H9 (cell line): ENCODE results near the gene LRP1B. TPM values are rescaled to one million over a fixed set of nuclear protein-coding genes. Genes with fewer than 3 reads are reported as not detected.

Source experiments
- DNase-seq: peaks from one replicate; pipeline ENCODE4 v3.0.0-alpha.2; 2017
- H2AFZ ChIP-seq: one replicate; pipeline ENCODE4 v1.6.1; 2013; ENCODE audit warnings: mild to moderate bottlenecking, low read length, control low read depth, moderate library complexity
- H2AK5ac ChIP-seq: 2 replicates; pipeline ENCODE4 v1.6.1; 2013; ENCODE audit warnings: low read length, control low read depth, mixed read lengths; ENCODE audit not compliant: insufficient read length
- H2BK120ac ChIP-seq: one replicate; pipeline ENCODE4 v1.6.1; 2013; ENCODE audit warnings: low read depth, mild to moderate bottlenecking, low read length, control low read depth, inconsistent platforms; ENCODE audit not compliant: poor library complexity, severe bottlenecking
- H2BK12ac ChIP-seq: 2 replicates; pipeline ENCODE4 v1.6.1; 2013; ENCODE audit warnings: low read length, control low read depth, mixed read lengths, low read depth; ENCODE audit not compliant: insufficient read length
- H2BK15ac ChIP-seq: 2 replicates; pipeline ENCODE4 v1.6.1; 2013; ENCODE audit warnings: low read depth, low read length, control low read depth
- H2BK20ac ChIP-seq: one replicate; pipeline ENCODE4 v1.6.1; 2013; ENCODE audit warnings: low read depth, mild to moderate bottlenecking, low read length, control low read depth, inconsistent platforms; ENCODE audit not compliant: poor library complexity, severe bottlenecking
- H2BK5ac ChIP-seq: 2 replicates; pipeline ENCODE4 v1.6.1; 2013; ENCODE audit warnings: low read length, control low read depth, mixed read lengths; ENCODE audit not compliant: insufficient read length
- H3K14ac ChIP-seq: 2 replicates; pipeline ENCODE4 v1.6.1; 2013; ENCODE audit warnings: low read length, control low read depth; ENCODE audit not compliant: insufficient read depth
- H3K18ac ChIP-seq: 2 replicates; pipeline ENCODE4 v1.6.1; 2013; ENCODE audit warnings: low read depth, mild to moderate bottlenecking, mixed read lengths, low read length, control low read depth; ENCODE audit not compliant: insufficient read length
- H3K23ac ChIP-seq: 2 replicates; pipeline ENCODE4 v1.6.1; 2013; ENCODE audit warnings: low read length, control low read depth, mixed read lengths, low read depth; ENCODE audit not compliant: insufficient read length
- H3K23me2 ChIP-seq: 2 replicates; pipeline ENCODE4 v1.6.1; 2013; ENCODE audit warnings: low read depth, mild to moderate bottlenecking, mixed read lengths, low read length, control low read depth; ENCODE audit not compliant: insufficient read length, poor library complexity, severe bottlenecking
- H3K27ac ChIP-seq: 2 replicates; pipeline ENCODE4 v1.5.1; 2013; ENCODE audit warnings: low read length, control low read depth, mixed read lengths, low read depth; ENCODE audit not compliant: insufficient read length
- H3K27me3 ChIP-seq: 2 replicates; pipeline ENCODE4 v1.6.1; 2013; ENCODE audit warnings: low read length, control low read depth, inconsistent platforms; ENCODE audit not compliant: insufficient read depth
- H3K4ac ChIP-seq: 2 replicates; pipeline ENCODE4 v1.6.1; 2013; ENCODE audit warnings: low read depth, mild to moderate bottlenecking, control low read depth, inconsistent platforms, low read length, moderate library complexity
- H3K4me1 ChIP-seq: 2 replicates; pipeline ENCODE4 v1.6.1; 2013; ENCODE audit warnings: low read length, control low read depth, inconsistent platforms; ENCODE audit not compliant: insufficient read depth
- H3K4me2 ChIP-seq: 2 replicates; pipeline ENCODE4 v1.6.1; 2013; ENCODE audit warnings: low read length, control low read depth, mixed read lengths; ENCODE audit not compliant: insufficient read length, insufficient read depth
- H3K56ac ChIP-seq: 2 replicates; pipeline ENCODE4 v1.6.1; 2013; ENCODE audit warnings: low read depth, mild to moderate bottlenecking, mixed read lengths, low read length, control low read depth; ENCODE audit not compliant: insufficient read length
- H3K79me1 ChIP-seq: 2 replicates; pipeline ENCODE4 v1.6.1; 2013; ENCODE audit warnings: low read depth, mild to moderate bottlenecking, moderate library complexity, low read length, control low read depth, inconsistent platforms; ENCODE audit not compliant: insufficient read depth, poor library complexity, severe bottlenecking
- H3K79me2 ChIP-seq: 2 replicates; pipeline ENCODE4 v1.6.1; 2013; ENCODE audit warnings: low read length, control low read depth, inconsistent platforms; ENCODE audit not compliant: insufficient read depth
- H3K9ac ChIP-seq: 2 replicates; pipeline ENCODE4 v1.6.1; 2013; ENCODE audit warnings: low read length, control low read depth, mixed read lengths; ENCODE audit not compliant: insufficient read length; ENCODE audit errors: extremely low read depth
- H3K9me3 ChIP-seq: one replicate; pipeline ENCODE4 v1.6.1; 2013; ENCODE audit warnings: low read depth, low read length, inconsistent platforms; ENCODE audit not compliant: control insufficient read depth
- H3T11ph ChIP-seq: one replicate; pipeline ENCODE4 v1.6.1; 2013; ENCODE audit warnings: mild to moderate bottlenecking, low read length, control low read depth, inconsistent platforms
- H4K20me1 ChIP-seq: one replicate; pipeline ENCODE4 v1.6.1; 2013; ENCODE audit not compliant: control insufficient read depth, insufficient read length, insufficient read depth
- H4K5ac ChIP-seq: 2 replicates; pipeline ENCODE4 v1.6.1; 2013; ENCODE audit warnings: low read depth, mild to moderate bottlenecking, mixed read lengths, low read length, control low read depth; ENCODE audit not compliant: insufficient read length
- H4K8ac ChIP-seq: replicated peaks from 2 replicates; pipeline ENCODE4 v1.6.1; 2013; ENCODE audit warnings: low read length, control low read depth, mixed read lengths, low read depth; ENCODE audit not compliant: insufficient read length
- H4K91ac ChIP-seq: 2 replicates; pipeline ENCODE4 v1.6.1; 2013; ENCODE audit warnings: low read depth, mild to moderate bottlenecking, moderate library complexity, mixed read lengths, low read length, control low read depth; ENCODE audit not compliant: insufficient read length
- H3K27ac Mint-ChIP-seq, 3 experiments: 2 replicates in 2 of 3; 3 replicates in 1 of 3; pipeline ENCODE4 v1.8.0; 2020 to 2021; ENCODE audit warnings: mixed read lengths in 3 of 3, mild to moderate bottlenecking in 1 of 3, moderate library complexity in 1 of 3
- H3K27me3 Mint-ChIP-seq: 2 replicates; pipeline ENCODE4 v1.8.0; 2021; ENCODE audit warnings: low read depth, mild to moderate bottlenecking, moderate library complexity, mixed read lengths
- H3K36me3 Mint-ChIP-seq, 3 experiments: 2 replicates in 2 of 3; 3 replicates in 1 of 3; pipeline ENCODE4 v1.8.0; 2020 to 2021; ENCODE audit warnings: low read depth in 3 of 3, mixed read lengths in 3 of 3; ENCODE audit not compliant: insufficient read depth in 1 of 3
- H3K4me1 Mint-ChIP-seq, 2 experiments: 2 replicates each; pipeline ENCODE4 v1.8.0; 2020; ENCODE audit warnings: mixed read lengths in 2 of 2
- H3K4me3 Mint-ChIP-seq, 2 experiments: 2 replicates in 1 of 2; 3 replicates in 1 of 2; pipeline ENCODE4 v1.8.0; 2020 to 2021; ENCODE audit warnings: mild to moderate bottlenecking in 2 of 2, mixed read lengths in 2 of 2, moderate library complexity in 1 of 2
- H3K9me3 Mint-ChIP-seq, 2 experiments: 2 replicates in 1 of 2; 3 replicates in 1 of 2; pipeline ENCODE4 v1.8.0; 2020; ENCODE audit warnings: mild to moderate bottlenecking in 2 of 2, mixed read lengths in 2 of 2, moderate library complexity in 1 of 2
- total RNA-seq: library from RNA; stranded (reverse); gene quantifications from 2 replicates; pipeline ENCODE4 v1.2.1, GENCODE V29; 2021
- TF ChIP-seq, protein P1 (sequence below): fragments of 200-600 bp; sonication (generic); conservative IDR thresholded peaks from 3 replicates; pipeline ENCODE4 v1.8.0; 2021; ENCODE audit warnings: antibody characterized with exemption, mild to moderate bottlenecking

Gene LRP1B
- total RNA-seq, 1 experiment from 2014 or later: not detected

DNA sequence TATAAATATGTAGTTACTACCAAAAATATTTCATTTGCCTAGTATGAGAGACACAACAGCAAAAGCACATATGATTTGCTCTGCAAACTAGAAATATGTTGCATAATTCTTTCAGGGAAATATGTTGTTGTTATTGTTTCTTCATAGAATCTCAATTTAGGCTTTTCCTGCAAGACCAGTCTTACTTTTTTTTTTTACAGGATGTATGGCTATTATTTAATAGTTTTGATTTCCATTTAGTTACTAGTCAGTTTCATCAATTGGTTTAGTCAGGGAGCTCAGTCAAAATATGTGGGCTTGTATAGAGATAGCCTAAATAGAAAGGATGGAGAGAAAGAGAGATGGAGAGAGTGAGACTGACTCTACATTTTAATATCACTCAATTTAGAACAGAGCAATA is 6.1 kb downstream of the LRP1B start:
- no peaks in the 10 kb centered on the region for H3K23me2 ChIP-seq
- H2BK5ac ChIP-seq: no peak overlapping the region
- no peak overlapping the region for H2BK20ac ChIP-seq
- H2BK120ac ChIP-seq: no peak overlapping the region
- H4K20me1 ChIP-seq: no peaks in the 10 kb centered on the region
- no peak for DNase-seq
- H3K27me3 Mint-ChIP-seq: peaks cover 34% of the 10 kb centered on the region
- no peaks in the 10 kb centered on the region; a peak in 1 of 5 replicates for H3K9me3 Mint-ChIP-seq
- H2BK12ac ChIP-seq: no peak overlapping the region
- no peaks in the 10 kb centered on the region for H3K4me1 ChIP-seq
- H4K8ac ChIP-seq: no peak overlapping the region
- no peak overlapping the region for H3K4ac ChIP-seq
- no peak overlapping the region for H3T11ph ChIP-seq
- H4K91ac ChIP-seq: no peak overlapping the region
- no peak overlapping the region for H3K14ac ChIP-seq
- H3K79me1 ChIP-seq: no peaks in the 10 kb centered on the region
- no peak overlapping the region for H2AK5ac ChIP-seq
- no peak overlapping the region for H3K27ac Mint-ChIP-seq
- no peak overlapping the region for H2AFZ ChIP-seq
- no peak overlapping the region for H3K27ac ChIP-seq
- H3K18ac ChIP-seq: no peak overlapping the region
- no peaks in the 10 kb centered on the region for H3K9me3 ChIP-seq
- TF ChIP-seq, protein P1, sequence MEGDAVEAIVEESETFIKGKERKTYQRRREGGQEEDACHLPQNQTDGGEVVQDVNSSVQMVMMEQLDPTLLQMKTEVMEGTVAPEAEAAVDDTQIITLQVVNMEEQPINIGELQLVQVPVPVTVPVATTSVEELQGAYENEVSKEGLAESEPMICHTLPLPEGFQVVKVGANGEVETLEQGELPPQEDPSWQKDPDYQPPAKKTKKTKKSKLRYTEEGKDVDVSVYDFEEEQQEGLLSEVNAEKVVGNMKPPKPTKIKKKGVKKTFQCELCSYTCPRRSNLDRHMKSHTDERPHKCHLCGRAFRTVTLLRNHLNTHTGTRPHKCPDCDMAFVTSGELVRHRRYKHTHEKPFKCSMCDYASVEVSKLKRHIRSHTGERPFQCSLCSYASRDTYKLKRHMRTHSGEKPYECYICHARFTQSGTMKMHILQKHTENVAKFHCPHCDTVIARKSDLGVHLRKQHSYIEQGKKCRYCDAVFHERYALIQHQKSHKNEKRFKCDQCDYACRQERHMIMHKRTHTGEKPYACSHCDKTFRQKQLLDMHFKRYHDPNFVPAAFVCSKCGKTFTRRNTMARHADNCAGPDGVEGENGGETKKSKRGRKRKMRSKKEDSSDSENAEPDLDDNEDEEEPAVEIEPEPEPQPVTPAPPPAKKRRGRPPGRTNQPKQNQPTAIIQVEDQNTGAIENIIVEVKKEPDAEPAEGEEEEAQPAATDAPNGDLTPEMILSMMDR: no peak
- no peak overlapping the region for H3K4me2 ChIP-seq
- no peak overlapping the region for H4K5ac ChIP-seq
- H3K27me3 ChIP-seq: peaks cover 8% of the 10 kb centered on the region; the same call in 1 of the 2 replicates
- H3K56ac ChIP-seq: no peak overlapping the region
- peaks cover 3 to 4% of the 10 kb centered on the region in 2 experiments for H3K4me1 Mint-ChIP-seq
- H3K23ac ChIP-seq: no peak overlapping the region
- no peaks in the 10 kb centered on the region for H3K79me2 ChIP-seq
- no peaks in the 10 kb centered on the region for H3K36me3 Mint-ChIP-seq
- no peak overlapping the region for H3K4me3 Mint-ChIP-seq
- no peak overlapping the region for H2BK15ac ChIP-seq
- H3K9ac ChIP-seq: no peak overlapping the region
